Esophagus mucosa (tissue), 1 donor: Measurements from ENCODE around the gene PRSS21. TPM values are rescaled to one million over a fixed set of nuclear protein-coding genes. Genes with fewer than 3 reads are reported as not detected.

Experiments used
- ATAC-seq: fragments of 200-7000 bp; cut with Tn5 transposase; one replicate; pipeline ENCODE4 v1.9.1; 2020
- total RNA-seq: library from RNA; stranded (reverse); gene quantifications from one replicate; pipeline ENCODE4 v1.2.4, GENCODE V29; 2023
- donor health status: DM: yes; HTN: yes; CAD: no.

Gene PRSS21, protein sequence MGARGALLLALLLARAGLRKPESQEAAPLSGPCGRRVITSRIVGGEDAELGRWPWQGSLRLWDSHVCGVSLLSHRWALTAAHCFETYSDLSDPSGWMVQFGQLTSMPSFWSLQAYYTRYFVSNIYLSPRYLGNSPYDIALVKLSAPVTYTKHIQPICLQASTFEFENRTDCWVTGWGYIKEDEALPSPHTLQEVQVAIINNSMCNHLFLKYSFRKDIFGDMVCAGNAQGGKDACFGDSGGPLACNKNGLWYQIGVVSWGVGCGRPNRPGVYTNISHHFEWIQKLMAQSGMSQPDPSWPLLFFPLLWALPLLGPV
- 6.9 TPM for total RNA-seq

GRCh38 chr16:2816751-2817339 is at the start of gene PRSS21:
Gene PRSS21, plus strand, starts transcription at chr16:2817237. Its CDS starts 32 bp downstream, at chr16:2817269.
- ATAC-seq = peak; percentile 17

DNA sequence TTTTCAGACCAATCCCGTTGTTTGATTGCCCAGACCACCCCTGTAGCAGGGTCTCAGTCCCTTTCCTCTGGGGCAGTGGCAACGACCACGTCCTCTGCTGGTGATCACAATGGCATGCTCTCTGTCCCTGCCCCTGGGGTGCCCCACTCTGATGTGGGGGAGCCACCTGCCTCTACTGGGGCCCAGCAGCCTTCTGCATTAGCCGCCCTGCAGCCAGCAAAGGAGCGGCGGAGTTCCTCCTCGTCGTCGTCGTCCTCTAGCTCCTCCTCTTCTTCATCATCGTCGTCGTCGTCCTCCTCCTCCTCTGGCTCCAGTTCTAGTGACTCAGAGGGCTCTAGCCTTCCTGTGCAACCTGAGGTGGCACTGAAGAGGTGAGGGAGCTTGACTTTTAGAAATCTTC is 49.1 kb upstream of the PRSS21 start:
- ATAC-seq = peak; percentile 64

DNA sequence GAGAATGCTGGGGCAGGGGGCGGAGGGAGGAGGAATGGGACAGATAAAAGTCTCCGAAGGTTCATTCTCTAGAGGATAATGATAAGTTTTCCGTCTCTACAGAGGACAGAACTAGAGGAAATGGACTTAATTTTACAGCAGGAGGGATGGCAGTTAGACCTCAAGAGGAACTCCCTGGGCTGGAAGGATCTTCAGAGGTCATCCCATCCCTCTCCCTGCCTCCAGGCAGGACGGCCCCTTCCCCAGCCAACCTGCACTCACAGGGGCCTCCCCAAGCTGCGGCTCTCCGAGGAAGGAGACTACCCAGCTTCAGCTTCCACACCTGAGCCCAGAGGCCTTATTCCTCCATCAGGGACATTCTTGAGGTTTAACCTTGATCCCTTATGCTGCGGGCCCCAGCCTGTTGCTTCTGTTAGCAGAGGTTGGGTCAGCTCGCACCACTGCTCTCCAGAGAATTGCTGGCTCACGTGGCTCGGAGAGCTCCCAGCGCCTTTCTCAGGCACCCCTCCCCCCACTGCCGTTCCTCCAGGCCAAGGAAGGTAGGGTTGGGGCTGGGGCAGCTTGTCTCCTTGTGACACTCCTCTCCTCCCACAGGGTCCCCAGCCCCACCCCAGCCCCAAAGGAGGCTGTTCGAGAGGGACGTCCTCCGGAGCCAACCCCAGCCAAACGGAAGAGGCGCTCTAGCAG is 48.5 kb upstream of the PRSS21 start:
- peak; percentile 66 for ATAC-seq

DNA sequence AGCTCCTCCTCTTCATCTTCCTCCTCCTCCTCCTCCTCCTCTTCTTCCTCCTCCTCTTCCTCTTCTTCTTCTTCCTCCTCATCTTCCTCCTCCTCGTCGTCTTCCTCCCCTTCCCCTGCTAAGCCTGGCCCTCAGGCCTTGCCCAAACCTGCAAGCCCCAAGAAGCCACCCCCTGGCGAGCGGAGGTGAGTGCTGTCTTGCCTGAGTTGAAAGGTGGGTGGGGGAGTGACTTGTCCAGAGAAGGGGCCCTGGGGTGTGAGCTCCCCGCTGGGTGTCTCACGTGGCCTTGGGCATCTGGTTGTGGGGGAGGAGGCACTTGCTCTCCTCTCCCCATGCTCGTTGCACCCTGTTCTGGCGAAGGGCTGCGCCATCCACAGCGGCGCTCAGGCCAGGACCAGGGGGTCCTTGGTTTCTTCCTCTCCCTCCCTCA is 47.9 kb upstream of the PRSS21 start:
- peak; percentile 1 for ATAC-seq

DNA sequence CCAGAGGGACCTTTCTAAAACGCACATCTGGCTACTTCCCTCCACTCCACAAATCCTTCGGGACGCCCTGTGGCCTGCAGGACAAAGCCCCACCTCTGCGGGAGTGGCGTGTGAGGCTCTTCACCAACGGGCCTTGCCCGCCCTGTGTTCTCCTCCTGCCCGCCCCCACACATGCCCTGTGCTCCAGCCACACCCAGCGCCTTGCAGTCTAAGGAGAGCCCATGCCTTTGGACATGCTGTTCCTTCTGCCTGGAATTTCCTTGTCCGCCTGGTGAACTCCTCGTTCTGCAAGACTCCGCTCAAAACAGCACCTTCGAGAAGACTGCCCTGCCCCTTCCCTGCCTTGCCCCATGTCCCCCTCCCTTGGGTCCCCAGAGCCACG is 47.4 kb upstream of the PRSS21 start:
- ATAC-seq = peak; percentile 80

DNA sequence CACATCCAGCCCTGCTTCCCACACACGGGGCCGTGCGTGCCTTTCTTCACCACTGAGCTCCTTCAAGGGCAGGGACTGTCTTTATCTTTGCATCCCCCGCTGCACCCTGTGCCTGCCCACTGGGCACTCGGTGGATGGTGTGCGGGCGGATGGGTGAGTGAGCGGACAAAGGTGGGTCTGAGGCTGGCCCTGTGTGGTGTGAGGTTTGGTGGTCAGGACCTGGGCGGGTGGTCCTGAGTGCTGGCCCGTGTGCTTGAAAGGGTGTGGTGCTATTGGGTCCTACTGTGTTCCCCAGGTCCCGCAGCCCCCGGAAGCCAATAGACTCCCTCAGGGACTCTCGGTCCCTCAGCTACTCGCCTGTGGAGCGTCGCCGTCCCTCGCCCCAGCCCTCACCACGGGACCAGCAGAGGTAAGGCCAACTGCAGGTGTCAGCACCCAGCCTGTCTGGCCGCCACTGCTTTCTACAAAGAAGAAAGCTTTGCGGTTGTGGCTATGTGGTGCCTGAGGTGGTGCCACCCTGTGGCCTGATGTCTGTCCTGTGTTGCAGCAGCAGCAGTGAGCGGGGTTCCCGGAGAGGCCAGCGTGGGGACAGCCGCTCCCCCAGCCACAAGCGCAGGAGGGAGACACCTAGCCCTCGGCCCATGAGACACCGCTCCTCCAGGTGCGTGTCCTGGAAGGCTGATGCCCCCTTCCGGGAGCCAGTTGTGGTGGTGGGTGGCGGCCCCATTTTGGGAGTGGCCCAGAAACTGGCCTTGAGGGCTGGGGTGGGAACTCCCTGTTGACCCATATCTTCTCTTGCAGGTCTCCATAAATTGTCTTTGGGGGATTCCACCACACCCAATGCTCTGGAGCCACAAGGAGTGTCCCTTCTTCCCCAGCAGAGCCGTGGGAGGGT is 46.7 kb upstream of the PRSS21 start:
- ATAC-seq = peak; percentile 4

- ATAC-seq = no peak
These were observed 45.3 kb upstream of the PRSS21 start for GRCh38 chr16:2771496-2772402.

DNA sequence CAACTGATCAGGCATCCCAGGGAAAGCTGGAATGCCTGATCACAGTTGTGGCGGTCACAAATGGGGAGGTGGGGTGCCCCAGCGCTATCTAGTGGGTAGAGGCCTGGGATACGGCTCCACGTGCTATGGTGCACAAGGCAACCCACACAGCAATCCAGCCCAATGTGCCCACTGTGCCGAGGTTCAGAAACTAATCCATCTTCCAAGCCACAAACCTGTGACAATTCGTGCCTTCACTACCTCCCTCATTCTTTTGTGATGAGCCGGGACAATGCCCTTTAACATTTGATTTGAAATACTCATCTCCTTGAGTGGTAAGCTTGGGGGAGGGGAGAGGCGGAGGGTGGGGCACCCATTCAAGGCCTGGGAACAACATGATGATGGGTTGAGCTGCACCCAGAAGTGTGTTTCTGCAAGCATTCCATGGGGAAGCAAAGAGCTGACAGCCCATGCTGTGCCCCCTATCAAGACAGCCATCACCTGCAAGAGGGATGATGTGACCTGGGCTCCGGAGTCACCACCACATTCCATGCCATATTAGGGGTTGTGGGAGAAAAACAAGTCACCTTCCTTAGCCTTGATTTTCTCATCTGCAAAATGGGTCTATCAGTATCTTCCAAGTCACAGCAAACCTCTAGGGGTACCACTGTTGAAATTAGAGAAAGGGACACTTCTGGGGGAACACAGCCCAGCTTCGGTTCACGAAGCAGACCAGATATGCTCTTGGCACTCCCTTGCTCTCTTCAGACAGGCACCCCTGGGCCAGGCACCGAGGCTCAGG is 43.7 kb upstream of the PRSS21 start:
- ATAC-seq = no peak

GRCh38 chr16:2774161-2774891 is 42.7 kb upstream of the PRSS21 start:
- ATAC-seq = no peak

DNA sequence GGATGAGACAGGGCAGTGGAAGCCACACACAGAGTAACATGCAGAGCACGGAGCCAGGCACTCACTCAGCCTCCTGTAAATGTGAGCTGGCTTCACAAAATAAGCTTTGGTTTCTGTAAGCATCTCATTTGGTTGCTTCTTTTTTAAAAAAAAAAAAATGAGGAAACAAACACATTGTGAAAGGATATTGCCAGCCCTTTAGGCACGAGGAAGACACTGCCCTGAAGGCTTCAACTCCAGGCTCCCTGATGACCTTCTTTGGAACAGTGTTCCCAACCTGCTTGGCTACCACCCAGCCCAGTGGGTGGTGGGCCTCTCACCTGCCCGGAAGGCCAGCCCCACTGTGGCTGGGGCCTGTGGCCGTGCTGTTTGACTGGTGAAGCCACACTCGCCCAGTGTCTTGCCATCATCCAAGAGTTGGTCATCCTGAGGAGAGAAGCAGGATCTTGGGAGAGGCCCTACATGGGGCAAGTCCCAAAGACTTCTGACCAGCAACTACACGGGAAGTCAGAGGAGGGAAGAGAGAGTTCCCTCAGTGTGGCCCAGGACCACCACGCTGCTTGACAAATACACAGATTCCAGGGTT is 41.8 kb upstream of the PRSS21 start:
- ATAC-seq = no peak

GRCh38 chr16:2775765-2776499 is 41.1 kb upstream of the PRSS21 start:
- no peak for ATAC-seq

DNA sequence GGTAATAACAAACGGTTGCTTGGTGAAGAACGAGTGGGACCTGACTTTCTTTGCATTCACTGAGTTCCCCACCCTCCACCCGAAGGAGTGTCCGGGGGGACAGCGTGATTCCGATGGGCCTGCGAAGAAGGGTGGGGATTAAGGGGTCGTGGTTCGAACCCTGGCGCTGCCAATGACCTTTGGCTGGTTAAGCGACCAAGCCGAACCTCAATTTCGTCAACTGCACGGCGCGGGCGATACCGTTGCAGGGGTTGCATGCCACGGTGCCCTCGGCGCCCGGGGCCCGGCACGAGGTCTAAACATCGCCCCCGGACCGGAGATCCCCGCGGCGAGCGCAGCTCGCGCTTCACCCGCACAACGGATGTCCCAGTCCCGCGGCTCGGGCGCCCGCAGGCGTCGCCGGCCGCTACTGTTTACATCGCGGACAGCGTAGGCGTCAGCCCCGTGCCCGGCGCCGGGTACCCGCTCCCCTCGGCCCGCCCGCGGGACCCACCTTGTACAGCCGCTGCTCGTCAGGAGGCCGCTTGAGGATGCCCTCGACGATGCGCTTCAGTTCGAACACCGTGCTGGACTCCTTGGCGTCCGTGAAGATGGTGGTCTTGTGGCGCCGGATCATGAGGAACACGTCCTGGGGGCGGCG is 40.4 kb upstream of the PRSS21 start:
- peak; percentile 6 for ATAC-seq

GRCh38 chr16:2777231-2777902 is 39.7 kb upstream of the PRSS21 start, which contains the start of gene ELOB:
Gene ELOB, minus strand, starts transcription at chr16:2777280. Its CDS starts 41 bp downstream, at chr16:2777239.
- peak; percentile 85 for ATAC-seq

DNA sequence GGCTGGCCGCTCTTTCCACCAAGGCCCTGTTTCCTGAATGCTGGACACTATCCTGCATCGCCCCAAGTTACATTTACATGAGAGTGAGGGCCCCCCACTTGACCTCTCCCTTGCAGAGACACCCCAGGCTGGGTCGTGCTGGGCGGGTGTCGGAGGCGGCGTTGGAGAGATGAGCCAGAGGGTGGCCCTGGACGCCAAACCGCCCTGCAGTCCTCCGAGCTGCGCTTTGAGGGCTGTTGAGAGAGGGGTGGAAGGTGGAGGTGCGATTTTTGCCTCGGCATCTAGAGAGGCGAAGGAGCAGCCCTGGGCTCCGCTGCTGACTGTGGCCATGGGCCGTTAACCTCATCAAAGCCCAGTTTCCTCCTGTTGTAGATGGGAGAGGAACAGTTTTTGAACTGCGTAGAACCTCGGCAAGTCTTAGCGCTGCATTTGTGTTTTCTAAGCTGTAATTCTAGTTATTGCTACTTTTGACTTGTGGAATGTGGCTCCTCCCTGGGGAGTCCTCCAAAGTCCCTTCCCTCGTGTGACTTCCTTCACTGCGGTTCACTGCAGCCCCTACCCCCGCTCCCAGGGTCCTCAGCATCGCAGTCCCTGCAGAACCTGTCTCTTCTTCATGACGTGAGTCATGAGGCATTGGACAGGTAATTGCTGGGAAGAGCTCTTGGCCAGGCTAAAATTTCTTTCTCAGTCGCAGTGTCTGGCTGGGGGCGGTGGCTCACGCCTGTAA is 39.0 kb upstream of the PRSS21 start:
- ATAC-seq = peak; percentile 42

- ATAC-seq = no peak
These were observed 38.4 kb upstream of the PRSS21 start for GRCh38 chr16:2778630-2778958.

DNA sequence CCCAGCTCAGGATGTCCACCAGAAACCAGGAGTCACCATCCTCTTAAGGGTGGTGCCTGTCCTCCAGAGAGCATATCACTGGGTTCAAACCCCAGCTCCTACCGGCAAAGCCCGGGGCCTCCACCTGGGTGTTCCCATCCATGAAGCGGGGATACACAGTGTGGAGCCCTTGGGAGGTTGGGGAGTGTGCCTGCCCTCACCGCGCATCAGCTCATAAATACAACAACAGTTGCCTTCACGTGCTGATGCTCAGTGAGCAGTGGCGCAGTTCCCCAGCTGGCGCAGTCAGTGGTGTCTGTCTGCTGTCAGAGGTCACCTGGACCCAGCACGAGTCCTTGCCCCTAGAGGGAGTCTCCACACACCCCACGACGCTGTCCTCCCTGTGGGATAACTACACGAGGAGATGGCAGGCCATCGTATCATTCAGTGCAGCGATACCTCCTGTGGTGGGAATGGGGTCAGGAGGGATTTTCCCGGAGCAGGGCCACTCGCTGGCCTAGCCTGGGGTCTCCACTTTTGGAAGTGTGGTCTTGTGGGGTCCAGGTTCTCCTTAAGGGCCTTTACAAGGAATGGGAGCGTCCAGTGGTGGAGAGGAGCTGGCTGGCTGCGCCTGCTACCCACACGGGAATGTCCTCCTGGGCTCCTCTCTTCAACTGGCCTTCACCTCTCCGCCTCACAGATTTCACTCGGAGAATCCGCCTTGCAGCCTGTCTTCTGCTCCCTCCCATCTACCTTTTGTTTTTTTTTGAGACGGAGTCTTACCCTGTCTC is 37.7 kb upstream of the PRSS21 start:
- no peak for ATAC-seq
